Stimulated activated effector memory CD8-positive, alpha-beta T cell treated with anti-CD3 and anti-CD28 coated beads, Interleukin-12 subunit alpha, Interleukin-12 subunit beta, amount 100 ng/mL, for 72 hours (primary cell): Measurements from ENCODE around the gene TSPAN9.

Experiments
- ATAC-seq: fragments of 150-1000 bp; cut with Tn5 transposase; 2 replicates; pipeline ENCODE4 v1.10.0; 2021
- DNase-seq, 2 donors: peaks; one replicate each; pipeline ENCODE4 v3.0.0; 2021 to 2022; ENCODE audit warnings: low spot score in 2 of 2
- H3K27ac Mint-ChIP-seq: one replicate; pipeline ENCODE4 v1.8.0; 2022; ENCODE audit warnings: mild to moderate bottlenecking, mixed read lengths
- H3K36me3 Mint-ChIP-seq: one replicate; pipeline ENCODE4 v1.8.0; 2022; ENCODE audit warnings: mild to moderate bottlenecking, mixed read lengths
- H3K4me1 Mint-ChIP-seq: one replicate; pipeline ENCODE4 v1.8.0; 2022; ENCODE audit warnings: mixed read lengths
- H3K4me3 Mint-ChIP-seq: one replicate; pipeline ENCODE4 v1.8.0; 2022; ENCODE audit warnings: mild to moderate bottlenecking, mixed read lengths
- H3K9me3 Mint-ChIP-seq: one replicate; pipeline ENCODE4 v1.8.0; 2022; ENCODE audit warnings: mixed read lengths

TSPAN9 gene

DNA sequence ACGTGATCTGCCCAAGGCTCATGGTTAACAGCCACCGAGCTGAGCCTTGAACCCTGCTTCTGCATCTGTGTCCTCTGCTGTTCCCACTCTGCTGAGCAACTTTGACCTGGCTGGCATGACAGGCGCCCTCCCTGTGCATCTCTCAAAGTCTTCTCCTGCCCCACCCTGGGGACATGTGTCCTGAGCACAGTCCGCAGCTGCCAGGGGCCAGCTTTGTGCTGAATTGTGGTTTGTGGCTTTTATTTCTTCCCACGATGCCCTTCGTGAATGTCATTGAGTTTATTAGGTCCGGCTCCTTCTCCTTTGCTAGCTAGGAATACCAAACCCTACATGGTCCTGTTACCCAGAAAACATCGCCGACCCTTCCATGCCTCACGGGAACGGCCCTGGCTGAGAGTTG is 161.0 kb downstream of the TSPAN9 start:
- Mint-ChIP-seq H3K4me1 (no peaks in the 10 kb centered on the region), H3K36me3 (no peaks in the 10 kb centered on the region), H3K9me3 (no peaks in the 10 kb centered on the region), H3K4me3 (no peak overlapping the region), H3K27ac (no peak overlapping the region)
- ATAC-seq = no peak
- DNase-seq = no peak

DNA sequence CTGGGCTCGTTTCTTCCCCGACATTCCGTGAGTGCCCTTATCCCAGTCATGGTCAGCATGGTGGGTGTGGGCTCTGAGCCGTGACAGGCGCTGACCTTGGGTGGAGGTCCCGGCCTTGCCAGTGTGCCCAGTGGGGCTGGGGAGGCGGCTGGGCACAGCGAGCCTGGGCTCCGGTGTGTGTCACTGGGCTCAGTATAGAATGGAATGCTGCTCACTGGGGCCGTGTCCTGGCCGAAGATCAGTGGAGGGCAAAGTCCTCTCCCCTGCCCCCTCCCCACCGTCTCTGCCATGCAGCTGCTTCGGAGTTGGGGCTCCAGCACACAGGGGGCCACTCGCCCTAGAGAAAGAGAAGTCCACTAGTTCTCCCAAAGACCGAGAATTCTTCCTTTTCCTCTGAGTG is 164.4 kb downstream of the TSPAN9 start:
- Mint-ChIP-seq H3K4me3 (no peak overlapping the region), H3K36me3 (no peaks in the 10 kb centered on the region), H3K9me3 (no peaks in the 10 kb centered on the region), H3K27ac (no peak overlapping the region), H3K4me1 (no peaks in the 10 kb centered on the region)
- ATAC-seq (no peak), DNase-seq (no peak)

DNA sequence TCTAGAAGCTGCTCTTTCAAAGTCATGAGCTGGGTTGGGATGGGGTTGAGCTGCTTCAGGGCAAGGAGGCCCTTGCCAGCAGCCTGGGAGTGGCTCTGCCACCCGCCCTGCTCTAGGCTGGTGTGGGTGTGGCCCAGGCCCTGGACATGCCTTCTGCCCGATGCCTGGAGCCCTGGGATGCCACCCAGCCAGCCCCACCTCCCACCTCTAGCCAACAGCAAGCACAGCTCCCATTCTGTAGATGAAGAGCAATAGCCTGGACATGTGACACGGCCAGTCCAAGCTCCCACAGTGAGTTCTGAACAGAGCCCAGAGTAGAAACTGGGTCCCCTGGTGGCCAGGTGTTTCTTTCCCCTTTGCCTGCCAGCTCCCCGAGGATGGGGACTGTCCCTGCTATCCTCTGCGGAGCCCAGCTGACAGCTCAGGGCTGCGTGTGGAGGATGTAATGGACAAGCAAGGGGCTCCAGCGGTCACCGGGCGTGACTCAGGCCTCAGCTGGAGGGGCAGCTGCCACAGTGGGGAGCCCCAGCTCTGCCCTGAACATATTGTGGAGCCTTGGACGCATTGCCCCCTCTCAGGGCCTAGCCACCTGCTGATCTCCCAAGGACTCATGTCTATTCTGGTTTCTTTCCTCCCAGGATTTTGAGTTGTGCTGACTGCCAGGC is 165.2 kb downstream of the TSPAN9 start:
- Mint-ChIP-seq H3K4me1 (no peaks in the 10 kb centered on the region), H3K4me3 (no peak overlapping the region), H3K27ac (no peak overlapping the region), H3K36me3 (no peaks in the 10 kb centered on the region), H3K9me3 (no peaks in the 10 kb centered on the region)
- no peak for DNase-seq
- no peak for ATAC-seq

DNA sequence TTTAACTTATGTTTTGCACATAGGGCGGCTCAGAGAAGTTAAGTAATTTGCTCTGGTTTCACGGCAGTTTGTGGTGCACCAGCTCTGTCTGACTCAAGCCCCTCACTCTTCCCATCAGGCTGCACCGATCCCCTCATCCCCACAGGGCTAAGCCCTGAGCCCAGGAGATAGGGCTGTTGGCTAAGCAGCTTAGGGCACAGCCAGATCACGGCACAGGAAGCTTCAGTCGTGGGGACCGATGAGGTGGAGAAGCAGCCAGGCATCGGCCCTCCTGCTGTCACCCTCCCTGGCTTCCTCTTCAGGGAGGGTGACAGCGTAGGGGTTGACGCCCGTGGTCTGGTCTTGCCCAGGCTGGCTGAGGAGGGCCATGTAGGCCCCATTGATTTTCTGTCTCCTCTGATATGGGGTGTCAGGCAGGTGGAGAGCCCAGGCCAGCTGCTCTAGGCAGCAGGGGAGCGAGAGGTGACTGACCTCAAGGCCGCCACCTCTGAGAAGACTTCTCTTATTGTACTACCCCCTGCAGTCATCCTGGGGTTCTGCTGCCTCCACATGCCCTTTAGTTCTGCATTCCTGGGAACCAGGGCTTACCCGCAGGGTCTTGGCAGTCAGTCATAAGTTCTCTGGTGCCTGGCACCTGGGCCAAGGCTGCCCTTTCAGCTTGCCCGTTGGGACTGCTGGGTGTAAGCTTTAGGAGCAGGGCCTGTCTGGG is 166.4 kb downstream of the TSPAN9 start:
- no peak overlapping the region for H3K27ac Mint-ChIP-seq
- DNase-seq (no peak), ATAC-seq (no peak)
- no peak overlapping the region for H3K4me3 Mint-ChIP-seq
- H3K36me3 Mint-ChIP-seq = no peaks in the 10 kb centered on the region
- no peaks in the 10 kb centered on the region for H3K9me3 Mint-ChIP-seq
- no peaks in the 10 kb centered on the region for H3K4me1 Mint-ChIP-seq

DNA sequence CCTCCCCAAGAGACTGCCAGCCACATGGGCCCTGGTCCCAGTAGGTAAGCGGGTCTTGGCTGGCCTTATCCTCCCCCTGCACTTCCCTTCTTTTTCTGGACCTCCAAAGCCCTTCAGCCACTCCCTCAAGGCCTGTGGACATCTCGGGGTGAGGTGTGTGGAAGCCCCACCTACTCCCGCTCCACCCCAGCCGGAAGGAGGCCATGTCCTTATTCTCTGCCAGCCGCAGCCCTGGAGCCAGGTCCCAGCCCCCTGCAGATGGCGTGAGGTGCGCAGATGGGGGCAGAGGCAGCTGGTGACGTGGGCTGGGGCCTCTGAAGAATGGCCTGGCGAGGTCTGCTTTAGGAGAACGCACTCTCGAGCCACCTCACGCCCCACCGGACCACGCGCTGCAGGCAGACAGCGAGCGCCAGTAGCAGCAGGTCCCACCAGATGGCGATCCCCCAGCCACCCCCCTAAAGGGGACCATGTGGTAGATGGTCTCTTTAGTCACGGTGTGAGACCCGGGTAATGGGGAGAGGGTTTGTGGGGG is 167.1 kb downstream of the TSPAN9 start:
- no peak for DNase-seq
- Mint-ChIP-seq H3K4me3 (no peak overlapping the region), H3K36me3 (no peaks in the 10 kb centered on the region), H3K9me3 (no peaks in the 10 kb centered on the region), H3K4me1 (peaks cover 5% of the 10 kb centered on the region), H3K27ac (no peak overlapping the region)
- no peak for ATAC-seq

DNA sequence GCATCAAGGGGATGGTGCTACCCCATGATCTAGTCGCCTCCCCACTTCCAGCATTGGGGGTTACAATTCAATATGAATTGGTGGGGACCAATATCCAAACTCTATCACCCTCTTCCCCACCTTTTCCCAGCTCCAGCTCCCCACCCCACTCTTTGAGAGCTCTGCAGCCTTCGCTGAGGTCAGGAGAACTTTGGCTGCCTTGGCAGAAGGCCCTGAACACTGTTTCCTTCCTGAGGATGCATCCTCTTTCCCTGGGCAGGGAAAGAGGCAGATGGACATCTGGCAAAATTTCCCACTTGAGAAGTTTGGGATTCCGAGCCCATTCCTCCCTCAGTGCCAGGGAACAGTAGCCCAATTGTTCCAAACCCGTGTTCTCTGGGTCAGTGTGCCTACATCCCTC is 169.1 kb downstream of the TSPAN9 start:
- Mint-ChIP-seq H3K9me3 (no peaks in the 10 kb centered on the region), H3K36me3 (no peaks in the 10 kb centered on the region), H3K4me3 (no peak overlapping the region), H3K4me1 (peaks cover 8% of the 10 kb centered on the region), H3K27ac (no peak overlapping the region)
- ATAC-seq (no peak), DNase-seq (no peak)

DNA sequence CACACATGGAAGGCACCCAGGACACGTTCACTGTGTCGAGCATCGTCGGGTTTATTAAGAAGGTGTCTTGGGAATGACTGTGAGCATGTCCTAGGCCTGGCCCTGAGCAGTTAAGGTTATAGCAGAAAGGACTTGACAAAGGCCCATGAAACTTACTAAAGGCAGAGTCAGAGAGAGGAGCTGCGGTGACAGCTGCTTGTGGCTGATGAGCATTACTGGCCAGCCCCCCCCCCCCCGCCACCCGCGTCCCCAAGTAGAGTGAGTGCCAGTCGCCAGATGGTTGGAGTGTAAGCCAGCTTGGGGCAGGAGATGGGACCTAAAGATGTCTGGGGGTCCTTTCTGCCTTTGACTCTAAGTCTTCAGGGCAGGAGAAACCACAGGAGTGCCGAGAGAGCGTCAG is 169.9 kb downstream of the TSPAN9 start:
- DNase-seq = no peak
- Mint-ChIP-seq H3K4me1 (peaks cover 8% of the 10 kb centered on the region), H3K36me3 (no peaks in the 10 kb centered on the region), H3K9me3 (no peaks in the 10 kb centered on the region), H3K27ac (no peak overlapping the region), H3K4me3 (no peak overlapping the region)
- no peak for ATAC-seq

DNA sequence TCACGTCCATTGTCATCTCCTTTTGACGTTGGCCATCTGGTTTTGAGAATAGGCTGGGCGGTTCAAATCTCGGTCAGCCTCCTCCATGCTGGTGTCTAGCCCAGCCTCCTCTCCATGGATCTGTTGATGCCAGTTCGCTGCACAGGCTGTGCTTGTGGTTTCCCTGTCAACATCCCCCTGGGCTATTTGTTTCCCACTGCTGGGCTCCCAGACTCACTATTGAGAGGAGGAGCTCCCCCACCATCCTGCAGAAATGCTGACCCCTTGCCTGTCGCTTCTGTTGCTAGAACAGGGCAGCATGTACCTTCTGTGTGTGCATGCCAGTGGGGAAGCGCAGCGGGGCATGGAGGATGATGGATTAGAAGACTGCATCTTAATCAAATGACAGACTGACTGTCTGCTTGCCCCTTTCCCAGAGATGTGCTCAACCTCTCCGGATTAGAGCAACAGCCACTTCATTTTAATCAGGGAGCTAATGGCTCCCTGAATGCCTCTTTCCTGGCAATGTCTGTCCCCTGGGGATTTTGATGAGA is 170.5 kb downstream of the TSPAN9 start:
- ATAC-seq = no peak
- Mint-ChIP-seq H3K4me1 (peaks cover 8% of the 10 kb centered on the region), H3K9me3 (no peaks in the 10 kb centered on the region), H3K36me3 (no peaks in the 10 kb centered on the region), H3K27ac (no peak overlapping the region), H3K4me3 (no peak overlapping the region)
- no peak for DNase-seq

DNA sequence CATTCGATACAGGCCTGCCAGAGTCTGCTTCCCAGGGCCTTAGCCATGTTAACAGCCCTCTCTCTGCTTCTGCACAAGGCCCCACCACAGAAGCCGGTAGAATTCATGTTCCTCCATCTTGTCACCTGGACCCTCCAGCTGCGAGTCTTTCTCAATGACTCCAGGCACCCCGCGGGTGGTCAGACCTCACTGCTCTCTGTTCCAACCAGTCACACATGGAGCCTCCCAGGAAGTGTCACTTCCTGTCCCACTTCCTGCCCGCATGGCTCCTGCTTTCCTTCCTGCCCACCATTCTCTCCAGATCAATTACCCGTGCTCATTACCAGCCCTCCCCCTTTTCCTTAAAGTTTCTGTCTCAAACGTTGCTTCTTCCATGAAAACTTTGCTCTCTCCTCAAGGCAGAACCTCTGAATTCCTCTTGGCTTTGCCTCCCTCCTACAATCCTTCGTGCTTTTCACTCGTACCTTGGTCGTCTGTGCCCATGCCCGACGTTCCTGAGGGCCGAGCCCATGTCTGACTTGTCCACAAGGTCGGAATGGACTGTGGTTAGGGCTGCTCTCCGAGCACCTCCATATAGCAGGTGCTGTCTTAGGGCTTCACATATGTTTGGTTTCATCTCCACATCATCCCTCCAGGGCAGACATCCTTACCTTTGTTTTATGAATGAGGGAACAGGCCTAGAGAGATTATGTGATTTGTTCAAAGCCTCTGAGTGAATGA is 172.1 kb downstream of the TSPAN9 start:
- peaks cover 8% of the 10 kb centered on the region for H3K4me1 Mint-ChIP-seq
- ATAC-seq (no peak), DNase-seq (no peak)
- H3K4me3 Mint-ChIP-seq = no peak overlapping the region
- H3K36me3 Mint-ChIP-seq = no peaks in the 10 kb centered on the region
- no peaks in the 10 kb centered on the region for H3K9me3 Mint-ChIP-seq
- peak overlapping the region; percentile 23 for H3K27ac Mint-ChIP-seq

DNA sequence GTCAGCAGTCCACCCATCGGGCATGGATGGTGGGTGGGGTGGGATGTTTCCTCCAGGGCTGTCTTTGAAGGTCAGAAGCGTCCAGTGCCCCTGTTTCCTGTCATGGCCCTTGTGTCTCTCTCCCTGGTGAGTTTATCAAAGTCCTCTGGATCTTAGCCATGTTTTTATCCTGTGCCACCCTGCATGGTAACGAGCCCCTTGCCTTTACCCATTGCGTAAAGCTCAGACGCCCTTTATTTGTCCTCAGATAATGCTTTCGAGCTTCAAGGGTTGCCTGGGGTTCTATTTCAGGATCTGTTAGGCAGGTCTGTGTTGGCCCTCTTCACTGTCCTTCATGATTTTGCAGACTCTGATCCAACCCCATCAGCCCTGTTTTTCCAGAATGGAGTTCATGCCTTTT is 172.9 kb downstream of the TSPAN9 start:
- H3K36me3 Mint-ChIP-seq = no peaks in the 10 kb centered on the region
- no peak overlapping the region for H3K4me3 Mint-ChIP-seq
- H3K9me3 Mint-ChIP-seq = no peaks in the 10 kb centered on the region
- ATAC-seq = no peak
- DNase-seq = no peak
- H3K27ac Mint-ChIP-seq = no peak overlapping the region
- H3K4me1 Mint-ChIP-seq = peaks cover 8% of the 10 kb centered on the region

DNA sequence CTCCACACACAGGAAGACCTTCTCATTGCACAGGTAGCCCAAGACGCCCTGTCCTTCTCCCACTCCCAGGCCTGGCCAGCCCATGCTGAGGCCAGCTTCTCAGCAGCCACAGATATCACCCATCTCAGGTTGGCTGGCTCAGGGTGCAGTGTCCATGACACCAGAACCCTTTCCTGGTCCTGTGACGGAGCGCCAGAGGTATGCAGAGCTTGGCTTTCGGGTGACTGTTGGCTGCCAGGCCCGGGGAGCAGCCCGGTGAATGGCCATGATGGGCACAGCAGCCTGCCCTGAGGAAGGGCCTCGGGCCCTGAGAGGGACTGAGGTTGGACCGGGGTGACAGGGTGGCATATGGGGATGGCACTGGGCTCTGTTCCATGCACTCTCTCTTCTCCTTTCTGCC is 173.4 kb downstream of the TSPAN9 start:
- ATAC-seq (no peak), DNase-seq (no peak)
- Mint-ChIP-seq H3K36me3 (no peaks in the 10 kb centered on the region), H3K4me3 (no peak overlapping the region), H3K4me1 (peaks cover 8% of the 10 kb centered on the region), H3K27ac (no peak overlapping the region), H3K9me3 (no peaks in the 10 kb centered on the region)

DNA sequence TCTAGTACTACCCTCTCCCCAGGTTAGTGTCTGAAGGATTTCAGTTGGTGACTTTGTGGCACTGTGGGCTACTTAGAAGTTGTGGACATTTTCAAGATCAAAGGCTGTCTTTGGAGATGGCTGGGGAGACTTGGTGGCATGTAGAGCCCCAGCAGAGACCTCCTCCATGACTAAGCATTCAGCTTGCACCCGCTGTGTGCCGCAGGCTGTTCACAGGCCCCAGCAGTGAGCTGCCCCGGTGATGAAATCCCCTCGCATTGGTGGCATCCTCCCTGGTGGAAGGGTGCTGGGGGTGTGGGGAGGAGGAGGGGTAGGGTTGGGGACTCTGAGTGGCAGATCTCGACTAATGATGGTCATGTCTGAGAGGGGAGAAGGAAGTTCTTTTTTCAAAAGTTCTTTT is 173.9 kb downstream of the TSPAN9 start:
- peaks cover 8% of the 10 kb centered on the region for H3K4me1 Mint-ChIP-seq
- no peak overlapping the region for H3K27ac Mint-ChIP-seq
- ATAC-seq = no peak

DNA sequence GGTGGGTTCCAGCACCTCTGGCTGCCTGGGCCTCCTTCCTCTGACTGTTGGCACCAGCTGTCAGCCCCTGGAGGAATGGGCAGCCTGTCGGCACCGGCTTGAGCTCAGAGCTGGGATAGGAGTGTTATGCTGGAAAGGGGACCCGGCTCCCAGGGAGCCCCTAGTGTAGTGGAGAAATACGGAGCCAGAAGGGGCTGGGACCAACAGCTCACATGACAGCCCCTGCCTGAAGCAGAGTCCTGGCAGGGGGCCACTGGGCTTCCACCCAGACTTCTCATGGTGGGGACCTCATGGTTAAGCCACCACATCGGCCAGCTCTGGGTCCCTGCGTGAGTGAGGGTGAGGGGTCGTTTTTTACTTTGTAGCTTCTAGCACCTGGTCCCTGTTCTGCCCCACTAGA is 174.5 kb downstream of the TSPAN9 start:
- Mint-ChIP-seq H3K4me3 (no peak overlapping the region), H3K9me3 (no peaks in the 10 kb centered on the region)

More for the DNA sequence above, 173.9 kb downstream of the TSPAN9 start:
- no peak overlapping the region for H3K4me3 Mint-ChIP-seq
- no peaks in the 10 kb centered on the region for H3K36me3 Mint-ChIP-seq
- no peaks in the 10 kb centered on the region for H3K9me3 Mint-ChIP-seq
- no peak for DNase-seq

DNA sequence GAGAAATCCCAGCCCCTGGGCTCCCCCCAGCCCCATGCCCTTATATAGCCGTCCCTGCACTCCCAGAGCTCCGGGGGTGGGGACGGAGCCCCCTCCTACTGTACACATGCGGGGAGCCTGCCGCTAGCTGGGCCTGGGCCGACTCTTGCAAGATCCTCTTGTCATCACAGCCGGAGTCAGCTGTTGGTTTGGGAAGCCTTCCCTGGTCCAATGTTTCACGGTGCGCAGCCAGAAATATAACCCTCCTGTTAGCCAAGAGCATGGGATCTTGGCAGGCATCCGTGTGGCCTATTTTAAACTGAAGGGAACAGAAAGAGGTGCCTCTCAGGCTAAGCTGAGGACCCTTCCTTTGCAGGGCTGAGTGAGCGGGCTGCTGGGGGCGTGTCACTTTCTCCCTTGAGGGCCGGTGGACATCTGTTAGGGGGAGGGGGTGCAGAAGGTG is 175.3 kb downstream of the TSPAN9 start:
- Mint-ChIP-seq H3K27ac (no peak overlapping the region), H3K4me1 (peaks cover 8% of the 10 kb centered on the region), H3K36me3 (no peaks in the 10 kb centered on the region), H3K9me3 (no peaks in the 10 kb centered on the region), H3K4me3 (no peak overlapping the region)
- ATAC-seq = no peak
- DNase-seq = no peak

More for the DNA sequence above, 174.5 kb downstream of the TSPAN9 start:
- H3K36me3 Mint-ChIP-seq = no peaks in the 10 kb centered on the region
- ATAC-seq (no peak), DNase-seq (no peak)
- no peak overlapping the region for H3K27ac Mint-ChIP-seq
- peaks cover 8% of the 10 kb centered on the region for H3K4me1 Mint-ChIP-seq

DNA sequence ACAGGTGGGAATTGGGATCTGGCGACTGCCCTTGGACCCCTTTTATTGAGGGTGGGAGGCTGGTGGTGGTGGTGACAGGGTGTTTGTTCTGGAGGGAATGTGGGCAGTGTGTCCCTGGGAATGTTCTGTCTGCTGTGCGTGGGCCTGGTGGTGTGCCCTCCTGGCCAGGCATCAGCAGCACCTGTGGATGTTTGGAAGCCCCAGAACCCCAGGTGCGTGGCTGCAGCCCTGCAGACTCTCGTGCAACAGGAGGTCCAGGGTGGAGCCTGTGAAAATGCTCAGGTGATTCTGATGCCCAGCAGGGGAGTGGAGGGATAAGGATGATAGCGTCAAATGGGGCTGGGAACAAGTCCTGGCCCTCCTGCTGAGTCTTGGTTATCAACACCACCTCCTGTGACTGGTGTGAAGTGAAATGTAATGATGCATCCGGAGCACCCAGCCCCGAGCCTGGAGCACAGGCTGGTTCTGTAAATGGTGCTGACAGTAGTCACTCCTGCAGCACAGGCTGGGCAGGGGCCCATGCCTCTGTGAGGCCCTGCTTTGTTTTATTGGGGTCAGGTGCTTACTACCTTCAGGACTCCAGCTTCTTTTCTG is 176.6 kb downstream of the TSPAN9 start:
- Mint-ChIP-seq H3K27ac (no peak overlapping the region), H3K36me3 (no peaks in the 10 kb centered on the region), H3K4me1 (peaks cover 8% of the 10 kb centered on the region), H3K9me3 (no peaks in the 10 kb centered on the region), H3K4me3 (no peak overlapping the region)
- ATAC-seq (no peak), DNase-seq (no peak)
